ENCODE results near the gene CUL2. TPM values are rescaled to one million over a fixed set of nuclear protein-coding genes. Genes with fewer than 3 reads are reported as not detected.

Gene CUL2
- total RNA-seq, 6 experiments from 2014 or later: 13.2 to 20.4 (median 15.9) TPM

DNA sequence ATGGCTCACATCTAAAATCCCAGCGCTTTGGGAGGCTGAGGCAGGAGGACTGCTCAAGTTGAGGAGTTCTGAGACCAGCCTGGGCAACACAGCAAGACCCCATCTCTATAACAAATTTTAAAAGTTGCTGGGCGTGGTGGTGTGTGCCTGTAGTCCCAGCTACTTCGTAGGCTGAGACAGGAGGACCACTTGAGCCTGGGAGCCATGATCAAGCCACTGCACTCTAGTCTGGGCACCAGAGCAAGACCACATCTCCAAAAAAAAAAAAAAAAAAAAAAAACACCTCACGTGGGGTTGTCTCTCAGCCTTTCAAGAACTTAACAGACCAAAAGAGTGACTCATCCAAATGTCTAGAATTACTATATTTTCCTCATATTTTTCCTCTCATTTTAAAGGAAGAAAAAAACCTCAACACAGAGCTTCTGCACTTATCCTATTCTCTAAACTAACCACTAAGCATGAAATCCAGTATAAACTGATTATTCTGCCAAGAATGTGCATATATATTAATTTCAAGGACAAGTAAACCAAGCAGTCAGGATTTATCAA is 46.3 kb downstream of the CUL2 start:
- intact Hi-C loops (cut with DNase I): no loop called here
- WGBS (ENCODE audit: insufficient coverage, low coverage, low lambda C conversion rate, missing lambda C conversion rate): 81% methylated on average over 3 of the region's 4 CpGs
- no peak for ATAC-seq
- Histone ChIP-seq H3K9me3 (no peaks in the 10 kb centered on the region), H3K4me1 (peaks cover 0 to 10% (median 0%) of the 10 kb centered on the region in 4 donors), H3K27ac (no peak overlapping the region), H3K36me3 (peaks cover 0 to 9% (median 3%) of the 10 kb centered on the region in 4 donors), H3K27me3 (no peaks in the 10 kb centered on the region), H3K4me3 (no peak overlapping the region)
- no peak for DNase-seq
- TF ChIP-seq, protein P1, sequence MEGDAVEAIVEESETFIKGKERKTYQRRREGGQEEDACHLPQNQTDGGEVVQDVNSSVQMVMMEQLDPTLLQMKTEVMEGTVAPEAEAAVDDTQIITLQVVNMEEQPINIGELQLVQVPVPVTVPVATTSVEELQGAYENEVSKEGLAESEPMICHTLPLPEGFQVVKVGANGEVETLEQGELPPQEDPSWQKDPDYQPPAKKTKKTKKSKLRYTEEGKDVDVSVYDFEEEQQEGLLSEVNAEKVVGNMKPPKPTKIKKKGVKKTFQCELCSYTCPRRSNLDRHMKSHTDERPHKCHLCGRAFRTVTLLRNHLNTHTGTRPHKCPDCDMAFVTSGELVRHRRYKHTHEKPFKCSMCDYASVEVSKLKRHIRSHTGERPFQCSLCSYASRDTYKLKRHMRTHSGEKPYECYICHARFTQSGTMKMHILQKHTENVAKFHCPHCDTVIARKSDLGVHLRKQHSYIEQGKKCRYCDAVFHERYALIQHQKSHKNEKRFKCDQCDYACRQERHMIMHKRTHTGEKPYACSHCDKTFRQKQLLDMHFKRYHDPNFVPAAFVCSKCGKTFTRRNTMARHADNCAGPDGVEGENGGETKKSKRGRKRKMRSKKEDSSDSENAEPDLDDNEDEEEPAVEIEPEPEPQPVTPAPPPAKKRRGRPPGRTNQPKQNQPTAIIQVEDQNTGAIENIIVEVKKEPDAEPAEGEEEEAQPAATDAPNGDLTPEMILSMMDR (IDR thresholded peaks at IDR 0.05): no peak
- TF ChIP-seq POLR2A (IDR thresholded peaks at IDR 0.05): no peak

DNA sequence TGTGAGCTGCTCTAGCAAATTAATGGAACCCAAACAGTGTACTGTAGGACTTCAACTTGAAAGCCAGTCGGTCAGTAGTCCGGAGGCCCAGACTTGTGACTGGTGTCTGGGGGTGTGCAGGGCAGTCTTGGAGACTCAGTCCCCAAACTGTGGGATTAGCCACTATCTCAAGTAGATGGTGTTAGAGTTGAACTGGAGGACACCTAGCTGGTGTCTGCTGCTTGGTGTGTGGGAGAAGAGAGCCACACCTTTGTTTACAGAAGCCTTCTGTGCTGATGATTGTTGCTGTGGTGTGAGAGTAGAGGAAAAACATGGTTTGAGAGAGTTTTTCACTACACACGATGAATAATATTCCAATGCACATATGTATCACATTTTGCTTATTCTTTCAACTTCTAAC is 47.4 kb downstream of the CUL2 start:
- Histone ChIP-seq H3K27ac (no peak overlapping the region), H3K27me3 (no peaks in the 10 kb centered on the region), H3K4me3 (no peak overlapping the region), H3K36me3 (peaks cover 0 to 9% (median 2%) of the 10 kb centered on the region in 4 donors), H3K9me3 (no peaks in the 10 kb centered on the region), H3K4me1 (peaks cover 0 to 10% (median 0%) of the 10 kb centered on the region in 4 donors)
- TF ChIP-seq POLR2A (IDR thresholded peaks at IDR 0.05): no peak
- TF ChIP-seq, protein P1 (IDR thresholded peaks at IDR 0.05): no peak
- peak in 1 of 4 donors; percentile 25 for ATAC-seq
- 100% methylated on average over 1 of the region's 3 CpGs for WGBS (ENCODE audit: insufficient coverage, low coverage, low lambda C conversion rate, missing lambda C conversion rate)
- intact Hi-C loops (cut with DNase I): no loop called here
- DNase-seq: no peak

DNA sequence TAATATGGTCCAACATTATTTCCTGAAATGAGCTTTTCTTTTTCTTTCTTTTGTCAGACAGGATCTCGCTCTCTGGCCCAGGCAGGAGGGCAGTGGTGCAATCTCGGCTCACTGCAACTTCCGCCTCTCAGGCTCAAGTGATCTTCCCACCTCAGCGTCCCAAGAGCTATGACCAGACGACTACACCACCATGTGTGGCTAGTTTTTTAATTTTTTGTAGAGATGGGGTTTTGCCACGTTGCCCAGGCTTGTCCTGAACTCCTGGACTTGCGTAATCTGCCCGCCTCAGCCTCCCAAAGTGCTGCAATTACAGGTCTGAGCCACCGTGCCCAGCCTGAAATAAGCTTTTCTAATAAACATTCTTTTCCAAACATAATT is 48.6 kb downstream of the CUL2 start:
- ATAC-seq: no peak

DNA sequence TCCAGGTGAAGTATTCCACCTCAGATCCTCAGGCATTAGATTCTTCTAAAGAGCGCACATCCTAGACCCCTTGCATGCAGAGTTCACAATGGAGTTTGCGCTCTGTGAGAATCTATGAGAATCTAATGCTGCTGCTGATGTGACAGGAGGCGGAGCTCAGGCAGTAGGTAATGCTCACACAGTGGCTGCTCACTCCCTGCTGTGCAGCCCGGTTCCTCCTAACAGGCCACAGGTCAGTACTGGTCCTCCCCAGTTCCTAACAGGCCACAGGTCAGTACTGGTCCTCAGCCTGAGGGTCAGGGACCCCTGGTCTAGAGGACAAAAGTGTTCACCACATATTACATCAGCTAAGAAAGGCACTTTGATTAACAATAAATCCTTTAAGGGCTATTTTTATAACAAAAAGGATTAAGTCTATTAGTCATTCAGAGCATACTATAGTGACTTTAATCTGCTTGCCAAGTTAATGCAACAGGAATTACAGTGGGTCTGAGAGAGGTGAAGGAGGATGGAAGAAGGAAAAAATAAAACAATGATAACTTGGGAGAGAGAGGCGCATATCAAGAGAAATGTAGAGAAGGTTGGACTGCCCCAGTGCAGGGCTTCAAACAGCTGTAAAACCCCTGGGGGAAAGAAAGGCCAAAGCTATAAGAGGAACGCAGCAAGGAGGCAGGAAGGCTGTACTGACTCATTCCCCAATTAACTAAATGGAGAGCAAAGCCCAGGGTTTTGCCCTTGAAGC is 49.2 kb downstream of the CUL2 start:
- intact Hi-C loops (cut with DNase I): no loop called here
- Histone ChIP-seq H3K27me3 (no peaks in the 10 kb centered on the region), H3K4me3 (no peak overlapping the region), H3K27ac (no peak overlapping the region), H3K36me3 (peaks cover 0 to 9% (median 4%) of the 10 kb centered on the region in 4 donors), H3K9me3 (no peaks in the 10 kb centered on the region), H3K4me1 (peaks cover 0 to 10% (median under 1%) of the 10 kb centered on the region in 4 donors)
- DNase-seq (no peak), ATAC-seq (peak in 1 of 4 donors; percentile 46)
- WGBS (ENCODE audit: insufficient coverage, low coverage, low lambda C conversion rate, missing lambda C conversion rate): 90% methylated on average over 5 of the region's 6 CpGs
- TF ChIP-seq, protein P1 (IDR thresholded peaks at IDR 0.05): no peak
- TF ChIP-seq POLR2A (IDR thresholded peaks at IDR 0.05): no peak

More for the DNA sequence above, 48.6 kb downstream of the CUL2 start:
- no peak for DNase-seq
- H3K36me3 ChIP-seq: peaks cover 0 to 9% (median 4%) of the 10 kb centered on the region in 4 donors
- no peaks in the 10 kb centered on the region for H3K9me3 ChIP-seq
- H3K27ac ChIP-seq: no peak overlapping the region
- intact Hi-C loops (cut with DNase I): no loop called here
- no peaks in the 10 kb centered on the region for H3K27me3 ChIP-seq
- peaks cover 0 to 10% (median 0%) of the 10 kb centered on the region in 4 donors for H3K4me1 ChIP-seq
- TF ChIP-seq POLR2A (IDR thresholded peaks at IDR 0.05): no peak
- TF ChIP-seq, protein P1 (IDR thresholded peaks at IDR 0.05): no peak
- 69% methylated on average over 5 of the region's 9 CpGs for WGBS (ENCODE audit: insufficient coverage, low coverage, low lambda C conversion rate, missing lambda C conversion rate)
- no peak overlapping the region for H3K4me3 ChIP-seq

Measured in right lobe of liver (tissue), 6 donors.